ENCODE data around the gene CENPO. TPM values are rescaled to one million over a fixed set of nuclear protein-coding genes. Genes with fewer than 3 reads are reported as not detected.

CENPO gene
- total RNA-seq, 2 donors from 2014 or later: 27.3 to 40.3 TPM

GRCh38 chr2:24863641-24864040 lies 70.4 kb downstream of the CENPO start:
- H3K4me3 ChIP-seq (ENCODE audit: low read length): no peak overlapping the region
- Mint-ChIP-seq H3K36me3 (ENCODE audit: low read depth) (peaks cover 4% of the 10 kb centered on the region), H3K27ac (no peak overlapping the region), H3K4me3 (no peak overlapping the region), H3K27me3 (ENCODE audit: insufficient read depth) (no peaks in the 10 kb centered on the region), H3K9me3 (no peaks in the 10 kb centered on the region), H3K4me1 (no peaks in the 10 kb centered on the region)
- H3K9ac ChIP-seq (ENCODE audit: extremely low read depth, low read length, poor library complexity, severe bottlenecking): no peak overlapping the region
- WGBS, 2 experiments (ENCODE audit: insufficient coverage in 1 of 2, insufficient read length in 1 of 2): 87 to 94% methylated on average over 2 to 3 of the region's 3 CpGs
- peaks cover 3% of the 10 kb centered on the region for H3K4me1 ChIP-seq (ENCODE audit: control insufficient read depth, insufficient read depth, low read length)
- no peak overlapping the region for H3K27ac ChIP-seq (ENCODE audit: low read depth, low read length)
- DNase-seq: no peak
- TF ChIP-seq CTCF (conservative IDR thresholded peaks at IDR 0.05): no peak
- no peaks in the 10 kb centered on the region for H3K36me3 ChIP-seq (ENCODE audit: control insufficient read depth, insufficient read depth, low read length)
- no peaks in the 10 kb centered on the region for H3K9me3 ChIP-seq (ENCODE audit: control insufficient read depth, low read length)
- H3K27me3 ChIP-seq (ENCODE audit: control insufficient read depth, insufficient read depth, low read length, poor library complexity, severe bottlenecking): no peaks in the 10 kb centered on the region

GRCh38 chr2:24866946-24867345 lies 73.7 kb downstream of the CENPO start:
- no peak for TF ChIP-seq CTCF (conservative IDR thresholded peaks at IDR 0.05)
- Histone ChIP-seq H3K9ac (ENCODE audit: extremely low read depth, low read length, poor library complexity, severe bottlenecking) (no peak overlapping the region), H3K27me3 (ENCODE audit: control insufficient read depth, insufficient read depth, low read length, poor library complexity, severe bottlenecking) (no peaks in the 10 kb centered on the region), H3K4me1 (ENCODE audit: control insufficient read depth, insufficient read depth, low read length) (no peaks in the 10 kb centered on the region), H3K36me3 (ENCODE audit: control insufficient read depth, insufficient read depth, low read length) (no peaks in the 10 kb centered on the region), H3K27ac (ENCODE audit: low read depth, low read length) (no peak overlapping the region), H3K4me3 (ENCODE audit: low read length) (no peak overlapping the region), H3K9me3 (ENCODE audit: control insufficient read depth, low read length) (no peaks in the 10 kb centered on the region)
- WGBS, 2 experiments (ENCODE audit: insufficient coverage in 1 of 2, insufficient read length in 1 of 2): 92 to 96% methylated on average over 6 of the region's 6 CpGs
- Mint-ChIP-seq H3K4me3 (no peak overlapping the region), H3K27ac (no peak overlapping the region), H3K27me3 (ENCODE audit: insufficient read depth) (no peaks in the 10 kb centered on the region), H3K36me3 (ENCODE audit: low read depth) (peaks cover 6% of the 10 kb centered on the region), H3K4me1 (no peaks in the 10 kb centered on the region), H3K9me3 (no peaks in the 10 kb centered on the region)
- DNase-seq: no peak

GRCh38 chr2:24870440-24870839 lies 77.2 kb downstream of the CENPO start:
- H3K4me1 ChIP-seq (ENCODE audit: control insufficient read depth, insufficient read depth, low read length): no peaks in the 10 kb centered on the region
- no peaks in the 10 kb centered on the region for H3K9me3 ChIP-seq (ENCODE audit: control insufficient read depth, low read length)
- Mint-ChIP-seq H3K27me3 (ENCODE audit: insufficient read depth) (no peaks in the 10 kb centered on the region), H3K27ac (no peak overlapping the region), H3K4me1 (no peaks in the 10 kb centered on the region), H3K9me3 (no peaks in the 10 kb centered on the region), H3K36me3 (ENCODE audit: low read depth) (peaks cover 6% of the 10 kb centered on the region), H3K4me3 (no peak overlapping the region)
- H3K27me3 ChIP-seq (ENCODE audit: control insufficient read depth, insufficient read depth, low read length, poor library complexity, severe bottlenecking): no peaks in the 10 kb centered on the region
- no peak overlapping the region for H3K4me3 ChIP-seq (ENCODE audit: low read length)
- H3K36me3 ChIP-seq (ENCODE audit: control insufficient read depth, insufficient read depth, low read length): no peaks in the 10 kb centered on the region
- no peak for TF ChIP-seq CTCF (conservative IDR thresholded peaks at IDR 0.05)
- DNase-seq: no peak
- WGBS, 2 experiments (ENCODE audit: insufficient coverage in 1 of 2, insufficient read length in 1 of 2): 94 to 95% methylated on average over 4 to 5 of the region's 5 CpGs
- no peak overlapping the region for H3K27ac ChIP-seq (ENCODE audit: low read depth, low read length)
- no peak overlapping the region for H3K9ac ChIP-seq (ENCODE audit: extremely low read depth, low read length, poor library complexity, severe bottlenecking)
